ENCODE measurements around the gene FAM200C.

- TF ChIP-seq, protein P1, sequence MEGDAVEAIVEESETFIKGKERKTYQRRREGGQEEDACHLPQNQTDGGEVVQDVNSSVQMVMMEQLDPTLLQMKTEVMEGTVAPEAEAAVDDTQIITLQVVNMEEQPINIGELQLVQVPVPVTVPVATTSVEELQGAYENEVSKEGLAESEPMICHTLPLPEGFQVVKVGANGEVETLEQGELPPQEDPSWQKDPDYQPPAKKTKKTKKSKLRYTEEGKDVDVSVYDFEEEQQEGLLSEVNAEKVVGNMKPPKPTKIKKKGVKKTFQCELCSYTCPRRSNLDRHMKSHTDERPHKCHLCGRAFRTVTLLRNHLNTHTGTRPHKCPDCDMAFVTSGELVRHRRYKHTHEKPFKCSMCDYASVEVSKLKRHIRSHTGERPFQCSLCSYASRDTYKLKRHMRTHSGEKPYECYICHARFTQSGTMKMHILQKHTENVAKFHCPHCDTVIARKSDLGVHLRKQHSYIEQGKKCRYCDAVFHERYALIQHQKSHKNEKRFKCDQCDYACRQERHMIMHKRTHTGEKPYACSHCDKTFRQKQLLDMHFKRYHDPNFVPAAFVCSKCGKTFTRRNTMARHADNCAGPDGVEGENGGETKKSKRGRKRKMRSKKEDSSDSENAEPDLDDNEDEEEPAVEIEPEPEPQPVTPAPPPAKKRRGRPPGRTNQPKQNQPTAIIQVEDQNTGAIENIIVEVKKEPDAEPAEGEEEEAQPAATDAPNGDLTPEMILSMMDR (IDR thresholded peaks at IDR 0.05 in 2 of 3, conservative IDR thresholded peaks at IDR 0.05 in 1 of 3; ENCODE audit: insufficient read depth in 2 of 3, low read depth in 1 of 3, low read length in 3 of 3), result no peak
- TF ChIP-seq ZNF512 (tag; IDR thresholded peaks at IDR 0.05) (no peak), NCOA1 (IDR thresholded peaks at IDR 0.05; ENCODE audit: low read depth) (no peak), CHD2 (IDR thresholded peaks at IDR 0.05; ENCODE audit: low read depth, low read length) (no peak), EP300 (IDR thresholded peaks at IDR 0.05; ENCODE audit: low read length) (no peak), ZNF121 (CRISPR knock-in tag; conservative IDR thresholded peaks at IDR 0.05) (no peak), CBX2 (IDR thresholded peaks at IDR 0.05; ENCODE audit: insufficient read depth, low read length, poor library complexity, severe bottlenecking) (no peak), CEBPB (tag; IDR thresholded peaks at IDR 0.05) (no peak), HMGN3 (IDR thresholded peaks at IDR 0.05; ENCODE audit: borderline replicate concordance, extremely low read depth, insufficient read length, low read depth, low read length) (no peak), JUN (IDR thresholded peaks at IDR 0.05; ENCODE audit: borderline replicate concordance, low read depth, low read length) (no peak), JUN (CRISPR knock-in tag; IDR thresholded peaks at IDR 0.05; ENCODE audit: borderline replicate concordance) (no peak), MEIS2 (IDR thresholded peaks at IDR 0.05; ENCODE audit: partially characterized antibody) (no peak)
- TF ChIP-seq, protein P2, sequence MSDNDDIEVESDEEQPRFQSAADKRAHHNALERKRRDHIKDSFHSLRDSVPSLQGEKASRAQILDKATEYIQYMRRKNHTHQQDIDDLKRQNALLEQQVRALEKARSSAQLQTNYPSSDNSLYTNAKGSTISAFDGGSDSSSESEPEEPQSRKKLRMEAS (CRISPR knock-in tag; IDR thresholded peaks at IDR 0.05), result no peak
Measured at GRCh38 chr5:160423099-160423498, 23.2 kb upstream of the FAM200C start.

All from K562 (cell line).